Spinal cord (tissue), 10 donors: ENCODE measurements around the gene RLN2. TPM values are rescaled to one million over a fixed set of nuclear protein-coding genes. Genes with fewer than 3 reads are reported as not detected.
"Not testable (repeated sequence)": the region's sequence is repeated elsewhere in the genome, so short reads cannot be mapped to it uniquely, and the experiment has no call there.

Source experiments
- DNase-seq, 6 donors: peaks; one replicate each; pipeline versions ENCODE4 v3.0.0 to v3.0.0-alpha.2; 2013 to 2015; ENCODE audit warnings: low spot score in 6 of 6, low read depth in 4 of 6
- H3K27ac ChIP-seq: one replicate; pipeline ENCODE4 v1.5.1; 2013; ENCODE audit warnings: low read depth, low read length, control low read depth
- H3K27me3 ChIP-seq: one replicate; pipeline ENCODE4 v1.6.1; 2013; ENCODE audit warnings: low read length; ENCODE audit not compliant: control insufficient read depth, insufficient read depth
- H3K36me3 ChIP-seq: one replicate; pipeline ENCODE4 v1.6.1; 2013; ENCODE audit warnings: low read length; ENCODE audit not compliant: control insufficient read depth, insufficient read depth
- H3K4me1 ChIP-seq: one replicate; pipeline ENCODE4 v1.6.1; 2013; ENCODE audit warnings: low read length; ENCODE audit not compliant: control insufficient read depth, insufficient read depth
- H3K4me3 ChIP-seq: one replicate; pipeline ENCODE4 v1.5.1; 2013; ENCODE audit warnings: low read depth, low read length, control low read depth
- H3K9me3 ChIP-seq: one replicate; pipeline ENCODE4 v1.6.1; 2013; ENCODE audit warnings: low read length; ENCODE audit not compliant: control insufficient read depth, insufficient read depth
- WGBS: methylation state at CpG from one replicate; pipeline ENCODE4 v1.1.5; 2013; ENCODE audit warnings: missing lambda C conversion rate; ENCODE audit not compliant: insufficient coverage; 5-methylcytosine and 5-hydroxymethylcytosine counted together
- long read RNA-seq, 4 donors: transcript quantifications; one replicate each; lab custom pipeline, GENCODE V29; 2026
- polyA plus RNA-seq, 2 donors: library from polyadenylated mRNA; unstranded; fragments of 120-200 nt; gene quantifications; one replicate each; pipeline ENCODE4 v1.2.1, GENCODE V29; 2013; ENCODE audit not compliant: insufficient read length in 2 of 2
- total RNA-seq, 2 donors: library from RNA; depleted of rRNA in 1 of 2; stranded (reverse); fragments of 120-200 nt in 1 of 2; fragments of >200 nt in 1 of 2; gene quantifications; one replicate each; pipeline versions ENCODE4 v1.2.3 to v1.2.4, GENCODE V29; 2013 to 2014
- donor health status: healthy.

The RLN2 gene, protein sequence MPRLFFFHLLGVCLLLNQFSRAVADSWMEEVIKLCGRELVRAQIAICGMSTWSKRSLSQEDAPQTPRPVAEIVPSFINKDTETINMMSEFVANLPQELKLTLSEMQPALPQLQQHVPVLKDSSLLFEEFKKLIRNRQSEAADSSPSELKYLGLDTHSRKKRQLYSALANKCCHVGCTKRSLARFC
- total RNA-seq (under 1 TPM in 1 of 2 donors, not detected in 1; 0.66 TPM), polyA plus RNA-seq (1 to 10 TPM in 1 of 2 donors, under 1 TPM in 1; 0.59 to 1.3 TPM)
- long read RNA-seq, donor 1: 0 reads
- long read RNA-seq, donor 2: 0 reads
- long read RNA-seq, donor 3: 0 reads
- long read RNA-seq, donor 4, partial matches to known transcripts: 7 of 7 reads
- long read RNA-seq, donor 4, other reads (novel, unspliced or antisense): 0 of 7 reads

DNA sequence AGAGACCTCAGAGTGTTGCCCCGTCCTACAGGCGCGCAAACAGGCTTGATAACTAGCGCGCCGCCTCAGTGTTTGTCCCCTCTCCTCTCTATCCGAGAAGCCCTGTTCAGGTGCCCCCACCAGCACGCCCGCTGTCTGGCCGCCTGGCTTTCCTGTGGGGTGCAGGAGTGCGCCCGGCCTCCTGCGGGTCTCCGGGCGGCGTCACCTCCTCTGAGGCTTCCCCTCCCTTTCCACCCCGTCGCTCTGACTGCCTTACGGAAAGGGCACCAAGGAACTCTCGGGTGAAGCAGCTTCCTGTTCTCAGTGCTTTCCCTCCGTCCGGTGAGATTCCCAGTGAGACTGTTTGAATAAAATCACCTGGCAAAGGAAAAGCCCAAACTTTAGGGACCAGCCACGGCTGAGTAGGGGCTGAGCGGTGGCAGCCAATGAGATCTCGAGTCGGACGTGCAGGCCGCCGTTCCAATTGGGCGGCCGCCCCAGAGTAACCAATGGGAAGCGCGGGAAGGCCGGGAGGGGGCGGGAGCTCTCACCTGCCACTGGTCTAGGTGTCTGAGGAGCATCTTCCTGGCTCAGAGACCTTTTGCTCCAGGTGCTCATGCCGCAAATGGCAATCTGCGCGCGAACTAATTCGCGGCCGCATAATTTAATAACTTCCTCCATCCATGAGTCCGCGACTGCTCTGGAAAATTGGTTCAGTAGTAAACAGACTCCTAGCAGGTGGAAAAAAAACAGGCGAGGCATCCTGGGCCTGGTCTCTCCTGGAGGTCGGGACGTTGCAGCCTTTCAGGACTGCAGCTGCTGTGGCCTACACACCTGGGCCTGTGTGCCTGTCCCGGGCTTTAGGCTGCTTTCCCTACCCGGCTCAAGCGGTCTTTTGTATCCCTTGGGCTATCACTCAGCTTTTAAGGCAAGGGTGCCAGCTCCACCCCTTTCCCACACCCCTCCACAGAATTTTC, at the start of gene RLN2:
Gene RLN2, minus strand, starts transcription at position 877 of the 956 bp plus-strand sequence. Its CDS starts 136 bp downstream, at position 741.
- H3K27ac ChIP-seq, H3K36me3 ChIP-seq, H3K27me3 ChIP-seq, H3K4me1 ChIP-seq, H3K9me3 ChIP-seq, H3K4me3 ChIP-seq: not testable (repeated sequence)
- peak in 3 of 6 donors; percentile 1 to 39 (median 25) for DNase-seq
- WGBS: 13% methylated on average over 14 of the region's 50 CpGs

DNA sequence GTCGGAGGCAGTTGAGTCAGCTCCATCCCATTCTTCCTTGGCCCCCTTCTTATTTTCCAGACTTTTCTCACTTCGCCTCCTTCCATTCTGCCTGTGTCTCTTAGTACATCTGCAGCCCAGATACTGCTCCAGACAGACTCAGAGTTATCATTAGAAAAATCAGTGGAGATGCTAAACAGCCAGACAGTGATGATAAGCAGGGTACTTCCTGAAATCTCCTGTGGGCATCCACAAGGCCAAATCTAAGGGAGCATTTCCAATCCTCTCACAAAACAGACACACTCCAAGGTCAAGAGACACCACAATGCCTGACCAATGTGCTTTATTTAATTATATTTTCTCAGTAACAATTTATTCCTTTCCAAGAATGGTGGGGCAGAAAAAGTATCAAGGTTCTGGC, 49.7 kb upstream of the RLN2 start:
- Histone ChIP-seq H3K4me3 (no peak overlapping the region), H3K36me3 (peaks cover 2% of the 10 kb centered on the region), H3K27me3 (no peaks in the 10 kb centered on the region), H3K27ac (no peak overlapping the region), H3K4me1 (no peaks in the 10 kb centered on the region), H3K9me3 (no peaks in the 10 kb centered on the region)
- 80% methylated on average over 1 of the region's 2 CpGs for WGBS
- DNase-seq: no peak

DNA sequence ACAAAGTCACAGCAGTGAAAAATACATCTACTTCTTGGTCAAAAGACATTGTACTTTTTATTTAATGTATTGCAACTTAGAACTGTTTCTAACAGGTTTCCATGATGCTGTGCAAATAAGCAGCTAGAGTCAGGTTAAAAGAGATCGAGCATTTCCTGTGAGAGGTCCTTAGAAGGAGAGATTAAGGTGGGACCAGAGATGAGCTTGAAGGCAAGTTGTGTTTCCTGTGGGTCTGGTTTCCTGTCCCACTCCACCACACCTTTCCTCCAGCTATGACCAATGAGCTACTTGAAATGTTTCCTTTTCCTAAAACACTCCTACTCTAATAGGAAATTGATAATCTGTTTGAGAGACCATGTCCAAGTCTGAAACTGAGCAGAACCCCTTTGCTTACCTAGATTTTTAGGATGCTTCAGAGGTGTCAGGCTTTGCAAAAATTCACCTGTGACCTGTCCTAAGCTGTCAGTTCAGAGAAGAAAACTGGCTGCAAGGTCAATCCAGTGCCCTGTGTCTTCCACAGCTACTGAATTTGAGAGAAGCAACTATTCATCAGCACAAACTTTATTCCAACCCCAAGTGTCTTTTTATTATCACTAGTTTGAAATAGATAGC, 48.2 kb upstream of the RLN2 start:
- no peak overlapping the region for H3K4me3 ChIP-seq
- no peaks in the 10 kb centered on the region for H3K9me3 ChIP-seq
- WGBS: no CpG with 5 or more reads among the region's 1 CpG
- no peaks in the 10 kb centered on the region for H3K27me3 ChIP-seq
- no peak for DNase-seq
- H3K27ac ChIP-seq: no peak overlapping the region
- H3K4me1 ChIP-seq: no peaks in the 10 kb centered on the region
- H3K36me3 ChIP-seq: peaks cover 2% of the 10 kb centered on the region

DNA sequence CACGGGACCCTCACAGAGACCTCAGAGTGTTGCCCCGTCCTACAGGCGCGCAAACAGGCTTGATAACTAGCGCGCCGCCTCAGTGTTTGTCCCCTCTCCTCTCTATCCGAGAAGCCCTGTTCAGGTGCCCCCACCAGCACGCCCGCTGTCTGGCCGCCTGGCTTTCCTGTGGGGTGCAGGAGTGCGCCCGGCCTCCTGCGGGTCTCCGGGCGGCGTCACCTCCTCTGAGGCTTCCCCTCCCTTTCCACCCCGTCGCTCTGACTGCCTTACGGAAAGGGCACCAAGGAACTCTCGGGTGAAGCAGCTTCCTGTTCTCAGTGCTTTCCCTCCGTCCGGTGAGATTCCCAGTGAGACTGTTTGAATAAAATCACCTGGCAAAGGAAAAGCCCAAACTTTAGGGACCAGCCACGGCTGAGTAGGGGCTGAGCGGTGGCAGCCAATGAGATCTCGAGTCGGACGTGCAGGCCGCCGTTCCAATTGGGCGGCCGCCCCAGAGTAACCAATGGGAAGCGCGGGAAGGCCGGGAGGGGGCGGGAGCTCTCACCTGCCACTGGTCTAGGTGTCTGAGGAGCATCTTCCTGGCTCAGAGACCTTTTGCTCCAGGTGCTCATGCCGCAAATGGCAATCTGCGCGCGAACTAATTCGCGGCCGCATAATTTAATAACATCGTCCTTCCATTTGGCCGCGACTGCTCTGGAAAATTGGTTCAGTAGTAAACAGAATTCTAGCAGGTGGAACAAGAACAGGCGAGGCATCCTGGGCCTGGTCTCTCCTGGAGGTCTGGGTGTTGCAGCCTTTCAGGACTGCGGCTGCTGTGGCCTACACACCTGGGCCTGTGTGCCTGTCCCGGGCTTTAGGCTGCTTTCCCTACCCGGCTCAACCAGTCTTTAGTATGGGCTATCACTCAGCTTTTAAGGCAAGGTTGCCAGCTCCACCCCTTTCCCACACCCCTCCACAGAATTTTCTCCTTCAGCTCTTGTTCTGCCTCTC, 34.8 kb upstream of the RLN2 start, which contains the start of gene RLN1:
Gene RLN1, minus strand, starts transcription at position 885 of the 990 bp plus-strand sequence. Its CDS starts 130 bp downstream, at position 755.
- DNase-seq: peak in 4 of 6 donors; percentile 2 to 43 (median 18)
- H3K4me3 ChIP-seq: peak within 1 kb of the TSS; percentile 21

GRCh38 chr9:5336688-5337087, 32.2 kb upstream of the RLN2 start:
- no peak overlapping the region for H3K27ac ChIP-seq
- DNase-seq: no peak
- H3K27me3 ChIP-seq: no peaks in the 10 kb centered on the region
- H3K4me3 ChIP-seq: no peak overlapping the region
- no CpG with 5 or more reads among the region's 4 CpGs for WGBS
- no peaks in the 10 kb centered on the region for H3K9me3 ChIP-seq
- no peaks in the 10 kb centered on the region for H3K36me3 ChIP-seq
- peaks cover 3% of the 10 kb centered on the region for H3K4me1 ChIP-seq

More for the DNA sequence above, 34.8 kb upstream of the RLN2 start, which contains the start of gene RLN1:
- H3K27ac ChIP-seq, H3K9me3 ChIP-seq, H3K27me3 ChIP-seq, H3K36me3 ChIP-seq, H3K4me1 ChIP-seq: not testable (repeated sequence)
- 19% methylated on average over 10 of the region's 50 CpGs for WGBS

DNA sequence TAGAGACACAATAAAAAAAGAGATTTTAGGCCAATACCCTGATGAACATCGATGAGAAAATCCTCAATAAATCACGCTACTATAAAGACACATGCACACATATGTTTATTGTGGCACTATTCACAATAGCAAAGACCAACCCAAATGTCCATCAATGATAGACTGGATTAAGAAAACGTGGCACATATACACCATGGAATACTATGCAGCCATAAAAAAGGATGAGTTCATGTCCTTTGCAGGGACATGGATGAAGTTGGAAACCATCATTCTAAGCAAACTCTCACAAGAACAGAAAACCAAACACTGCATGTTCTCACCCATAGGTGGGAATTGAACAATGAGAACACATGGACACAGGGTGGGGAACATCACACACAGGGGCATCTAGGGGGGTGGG, 26.8 kb upstream of the RLN2 start:
- H3K36me3 ChIP-seq, H3K27me3 ChIP-seq, DNase-seq, H3K4me3 ChIP-seq, H3K9me3 ChIP-seq, H3K27ac ChIP-seq, H3K4me1 ChIP-seq: not testable (repeated sequence)
- WGBS: 100% methylated on average over 2 of the region's 3 CpGs

DNA sequence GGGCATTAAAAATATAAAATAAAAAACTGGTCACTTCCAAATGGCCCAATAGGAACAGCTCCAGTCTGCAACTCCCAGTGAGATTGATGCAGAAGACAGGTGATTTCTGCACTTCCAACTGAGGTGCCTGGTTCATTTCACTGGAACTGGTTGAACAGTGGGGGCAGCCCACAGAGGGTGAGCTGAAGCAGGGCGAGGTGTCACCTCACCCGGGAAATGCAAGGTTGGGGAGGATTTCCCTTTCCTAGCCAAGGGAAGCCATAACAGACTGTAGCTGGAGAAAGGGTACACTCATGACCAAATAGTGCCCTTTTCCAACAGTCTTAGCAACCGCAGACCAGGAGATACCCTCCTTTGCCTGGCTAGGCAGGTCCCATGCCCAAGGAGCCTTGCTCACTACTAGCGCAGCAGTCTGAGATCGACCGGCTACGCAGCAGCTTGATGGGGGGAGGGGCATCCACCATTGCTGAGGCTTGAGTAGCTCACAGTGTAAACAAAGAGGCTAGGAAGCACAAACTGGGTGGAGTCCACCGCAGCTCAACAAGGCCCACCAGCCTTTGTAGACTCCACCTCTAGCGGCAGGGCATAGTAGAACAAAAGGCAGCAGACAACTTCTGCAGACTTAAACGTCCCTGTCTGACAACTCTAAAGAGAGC, 22.5 kb upstream of the RLN2 start:
- H3K9me3 ChIP-seq: no peaks in the 10 kb centered on the region
- no peaks in the 10 kb centered on the region for H3K27me3 ChIP-seq
- H3K4me3 ChIP-seq: no peak overlapping the region
- H3K27ac ChIP-seq: no peak overlapping the region
- DNase-seq: no peak
- no peaks in the 10 kb centered on the region for H3K36me3 ChIP-seq
- no peaks in the 10 kb centered on the region for H3K4me1 ChIP-seq
- 55% methylated on average over 10 of the region's 10 CpGs for WGBS

DNA sequence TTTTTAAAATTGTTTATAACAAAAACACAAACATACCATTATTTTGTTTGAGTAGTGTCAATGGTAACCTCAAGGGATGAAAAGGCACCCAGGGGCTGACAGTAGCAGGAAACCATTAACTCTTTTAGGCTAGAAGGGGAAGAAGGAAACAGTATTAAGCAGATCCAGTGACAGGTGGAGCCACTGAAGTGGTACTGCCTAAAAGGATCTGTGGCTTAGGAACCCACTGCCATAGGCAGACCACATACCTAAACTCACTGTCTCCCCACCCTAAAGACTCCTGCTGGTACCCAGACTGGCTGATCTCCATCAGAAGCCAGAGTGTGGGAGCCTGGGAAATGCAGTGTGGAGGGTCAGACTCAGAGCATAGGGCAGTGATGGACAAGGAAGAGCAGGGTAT, 21.7 kb upstream of the RLN2 start:
- H3K27ac ChIP-seq: no peak overlapping the region
- no peaks in the 10 kb centered on the region for H3K9me3 ChIP-seq
- H3K4me3 ChIP-seq: no peak overlapping the region
- H3K4me1 ChIP-seq: no peaks in the 10 kb centered on the region
- DNase-seq: no peak
- no peaks in the 10 kb centered on the region for H3K36me3 ChIP-seq
- H3K27me3 ChIP-seq: no peaks in the 10 kb centered on the region
